Astrocyte (in vitro differentiated cells and primary cell): Measurements from ENCODE around the gene ZNF207. TPM values are rescaled to one million over a fixed set of nuclear protein-coding genes. Genes with fewer than 3 reads are reported as not detected.

Experiments used
- DNase-seq: peaks from one replicate; pipeline ENCODE4 v3.0.0-alpha.2; 2010; ENCODE audit warnings: low read depth
- FAIRE-seq: peaks from 2 replicates; lab custom pipeline; 2011; peaks lifted over from hg19 to GRCh38; lab: Jason Lieb, UNC
- H2AFZ ChIP-seq: 2 replicates; pipeline ENCODE4 v1.6.0; 2012; ENCODE audit warnings: low read depth, low read length, inconsistent platforms
- H3K27ac ChIP-seq: 2 replicates; pipeline ENCODE4 v1.5.1; 2011; ENCODE audit warnings: low read depth, low read length, inconsistent platforms
- H3K27me3 ChIP-seq: 2 replicates; pipeline ENCODE4 v1.6.0; 2011; ENCODE audit warnings: low read length, inconsistent platforms; ENCODE audit not compliant: insufficient read depth
- H3K36me3 ChIP-seq: 2 replicates; pipeline ENCODE4 v1.5.1; 2011; ENCODE audit warnings: low read length, inconsistent platforms; ENCODE audit not compliant: insufficient read depth
- H3K4me1 ChIP-seq: 2 replicates; pipeline ENCODE4 v1.5.1; 2011; ENCODE audit warnings: low read length, inconsistent platforms; ENCODE audit not compliant: insufficient read depth
- H3K4me2 ChIP-seq: 2 replicates; pipeline ENCODE4 v1.6.0; 2012; ENCODE audit warnings: low read length, inconsistent platforms
- H3K4me3 ChIP-seq: 2 replicates; pipeline ENCODE4 v1.5.1; 2011; ENCODE audit warnings: low read depth, mild to moderate bottlenecking, low read length, inconsistent platforms; ENCODE audit not compliant: insufficient read depth
- H3K79me2 ChIP-seq: 2 replicates; pipeline ENCODE4 v1.6.0; 2012; ENCODE audit warnings: mild to moderate bottlenecking, low read length, inconsistent platforms; ENCODE audit not compliant: insufficient read depth
- H3K9ac ChIP-seq: 2 replicates; pipeline ENCODE4 v1.6.0; 2012; ENCODE audit warnings: mild to moderate bottlenecking, low read length, inconsistent platforms
- H3K9me3 ChIP-seq: 2 replicates; pipeline ENCODE4 v1.5.1; 2012; ENCODE audit warnings: low read depth, mild to moderate bottlenecking, low read length, inconsistent platforms; ENCODE audit not compliant: insufficient read depth
- H4K20me1 ChIP-seq: 2 replicates; pipeline ENCODE4 v1.6.0; 2012; ENCODE audit warnings: low read length, inconsistent platforms; ENCODE audit not compliant: insufficient read depth
- H3K27ac Mint-ChIP-seq: one replicate; pipeline ENCODE4 v1.8.0; 2021; ENCODE audit warnings: mild to moderate bottlenecking, mixed read lengths; ENCODE audit not compliant: unreplicated experiment
- H3K27me3 Mint-ChIP-seq: one replicate; pipeline ENCODE4 v1.8.0; 2021; ENCODE audit warnings: low read depth, mixed read lengths; ENCODE audit not compliant: unreplicated experiment
- H3K36me3 Mint-ChIP-seq: one replicate; pipeline ENCODE4 v1.8.0; 2021; ENCODE audit warnings: low read depth, mixed read lengths; ENCODE audit not compliant: unreplicated experiment
- H3K4me1 Mint-ChIP-seq: one replicate; pipeline ENCODE4 v1.8.0; 2021; ENCODE audit warnings: low read depth, mixed read lengths; ENCODE audit not compliant: unreplicated experiment
- H3K4me3 Mint-ChIP-seq: one replicate; pipeline ENCODE4 v1.8.0; 2021; ENCODE audit warnings: mild to moderate bottlenecking, moderate library complexity, mixed read lengths; ENCODE audit not compliant: unreplicated experiment
- H3K9me3 Mint-ChIP-seq: one replicate; pipeline ENCODE4 v1.8.0; 2021; ENCODE audit warnings: mild to moderate bottlenecking, mixed read lengths; ENCODE audit not compliant: unreplicated experiment
- EZH2 ChIP-seq: IDR thresholded peaks from 2 replicates; pipeline ENCODE4 v1.6.1; 2012; ENCODE audit warnings: mild to moderate bottlenecking, low read length, inconsistent platforms; ENCODE audit not compliant: insufficient read depth
- microRNA-seq: library from miRNA; unstranded; fragments of <30 nt; microRNA quantifications from one replicate; pipeline ENCODE4 v1.2.0, GENCODE V29; 2020
- total RNA-seq: library from RNA; stranded (reverse); gene quantifications from 2 replicates; pipeline ENCODE4 v1.2.1, GENCODE V29; 2021
- TF ChIP-seq, protein P1 (sequence below): IDR thresholded peaks from 2 replicates; pipeline ENCODE4 v1.5.1; 2011; ENCODE audit warnings: low read depth, mild to moderate bottlenecking, inconsistent platforms, low read length, moderate library complexity; ENCODE audit not compliant: insufficient read depth

Gene ZNF207
- total RNA-seq, 1 donor from 2014 or later: 168 TPM

- H3K4me1 ChIP-seq: no peaks in the 10 kb centered on the region
- no peaks in the 10 kb centered on the region for H3K27me3 Mint-ChIP-seq
- TF ChIP-seq, protein P1, sequence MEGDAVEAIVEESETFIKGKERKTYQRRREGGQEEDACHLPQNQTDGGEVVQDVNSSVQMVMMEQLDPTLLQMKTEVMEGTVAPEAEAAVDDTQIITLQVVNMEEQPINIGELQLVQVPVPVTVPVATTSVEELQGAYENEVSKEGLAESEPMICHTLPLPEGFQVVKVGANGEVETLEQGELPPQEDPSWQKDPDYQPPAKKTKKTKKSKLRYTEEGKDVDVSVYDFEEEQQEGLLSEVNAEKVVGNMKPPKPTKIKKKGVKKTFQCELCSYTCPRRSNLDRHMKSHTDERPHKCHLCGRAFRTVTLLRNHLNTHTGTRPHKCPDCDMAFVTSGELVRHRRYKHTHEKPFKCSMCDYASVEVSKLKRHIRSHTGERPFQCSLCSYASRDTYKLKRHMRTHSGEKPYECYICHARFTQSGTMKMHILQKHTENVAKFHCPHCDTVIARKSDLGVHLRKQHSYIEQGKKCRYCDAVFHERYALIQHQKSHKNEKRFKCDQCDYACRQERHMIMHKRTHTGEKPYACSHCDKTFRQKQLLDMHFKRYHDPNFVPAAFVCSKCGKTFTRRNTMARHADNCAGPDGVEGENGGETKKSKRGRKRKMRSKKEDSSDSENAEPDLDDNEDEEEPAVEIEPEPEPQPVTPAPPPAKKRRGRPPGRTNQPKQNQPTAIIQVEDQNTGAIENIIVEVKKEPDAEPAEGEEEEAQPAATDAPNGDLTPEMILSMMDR: no peak
- no peak for TF ChIP-seq EZH2
- H2AFZ ChIP-seq: no peak overlapping the region
- H3K36me3 ChIP-seq: no peaks in the 10 kb centered on the region
- DNase-seq: no peak
- no peak overlapping the region for H3K27ac Mint-ChIP-seq
- H3K79me2 ChIP-seq: no peaks in the 10 kb centered on the region
- peaks cover 9% of the 10 kb centered on the region for H3K9me3 Mint-ChIP-seq
- H3K9me3 ChIP-seq: peaks cover 10% of the 10 kb centered on the region
- no peak overlapping the region for H3K4me2 ChIP-seq
- H3K36me3 Mint-ChIP-seq: peaks cover 8% of the 10 kb centered on the region
- H3K4me1 Mint-ChIP-seq: peaks cover 2% of the 10 kb centered on the region
- no peak overlapping the region for H3K9ac ChIP-seq
- no peak overlapping the region for H3K4me3 ChIP-seq
- H3K27ac ChIP-seq: no peak overlapping the region
- H3K4me3 Mint-ChIP-seq: no peak overlapping the region
- H4K20me1 ChIP-seq: no peaks in the 10 kb centered on the region
- H3K27me3 ChIP-seq: no peaks in the 10 kb centered on the region
- FAIRE-seq: no peak
Measured at GRCh38 chr17:32429598-32429997, 79.6 kb downstream of the ZNF207 start.

Small RNAs within 50 kb of the gene (microRNA-seq; reads per million reads assigned to microRNA genes)
- not detected for gene MIR632

Other genes starting within 250 kb of the ZNF207 start
- gene RHOT1, start 207.7 kb upstream of the ZNF207 start, total RNA-seq: 20.1 and 20.9 TPM in 2 replicates
- gene RHBDL3, start 84.3 kb upstream of the ZNF207 start, total RNA-seq: 1.1 and 1.4 TPM in 2 replicates
- 15.3 and 16.2 TPM in 2 replicates for gene C17orf75, start 8.0 kb upstream of the ZNF207 start, total RNA-seq
- gene PSMD11, start 94.4 kb downstream of the ZNF207 start, total RNA-seq: 118 and 129 TPM in 2 replicates
- 7.2 and 7.6 TPM in 2 replicates for gene CDK5R1, start 136.8 kb downstream of the ZNF207 start, total RNA-seq